ENCODE data around the gene SLC26A2.

SLC26A2 gene

DNA sequence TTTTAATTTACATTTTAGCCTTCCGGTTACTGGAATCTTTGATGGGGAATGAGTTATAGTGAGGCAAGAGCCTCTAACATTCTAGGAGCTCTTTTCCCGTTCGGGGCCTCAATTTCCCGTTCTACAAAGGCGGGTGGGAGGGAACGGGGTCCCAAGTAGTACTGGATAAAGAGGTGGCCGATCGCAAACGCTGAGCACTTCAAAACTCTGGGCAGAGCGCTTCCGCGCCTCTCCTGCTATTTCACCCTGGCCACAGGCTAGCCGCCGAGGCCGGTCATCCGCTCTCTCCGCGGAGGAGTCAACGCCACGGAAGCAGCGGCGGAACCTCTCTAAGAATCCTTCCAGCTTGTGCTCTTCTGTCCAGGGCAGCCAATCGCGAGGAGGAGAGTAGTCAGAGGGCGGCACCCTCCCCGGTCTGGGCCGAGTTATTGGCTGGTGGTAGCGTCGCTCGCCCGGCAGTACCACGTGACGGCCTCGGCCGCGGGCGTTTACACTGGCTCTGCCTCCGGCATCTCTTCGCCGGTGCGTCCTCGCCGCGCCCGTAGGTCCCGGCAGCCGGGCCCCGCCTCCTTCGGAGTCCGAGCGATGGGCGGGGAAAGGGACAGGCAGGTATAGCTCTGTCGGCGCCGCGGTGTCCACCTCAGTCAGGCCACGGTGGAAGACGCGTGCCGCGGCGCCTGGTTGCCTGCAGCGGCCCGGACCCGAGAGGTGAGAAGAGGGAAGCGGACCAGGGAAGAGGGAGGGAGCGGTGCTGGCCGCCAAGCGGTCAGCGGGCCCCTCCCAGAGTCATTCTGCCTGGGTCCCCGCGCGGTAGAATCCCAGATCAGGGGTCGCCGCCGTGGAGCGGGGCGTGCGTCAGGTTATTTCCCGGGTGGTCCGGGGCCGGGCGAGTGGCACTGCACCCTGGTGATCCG lies at the start of gene SLC26A2:
TSS of gene SLC26A2 (plus strand) at position 487 of the 914 bp plus-strand sequence. CDS start 16,895 bp downstream, outside the sequence.
- DNase-seq (ENCODE audit: low spot score), result peak; percentile 86

DNA sequence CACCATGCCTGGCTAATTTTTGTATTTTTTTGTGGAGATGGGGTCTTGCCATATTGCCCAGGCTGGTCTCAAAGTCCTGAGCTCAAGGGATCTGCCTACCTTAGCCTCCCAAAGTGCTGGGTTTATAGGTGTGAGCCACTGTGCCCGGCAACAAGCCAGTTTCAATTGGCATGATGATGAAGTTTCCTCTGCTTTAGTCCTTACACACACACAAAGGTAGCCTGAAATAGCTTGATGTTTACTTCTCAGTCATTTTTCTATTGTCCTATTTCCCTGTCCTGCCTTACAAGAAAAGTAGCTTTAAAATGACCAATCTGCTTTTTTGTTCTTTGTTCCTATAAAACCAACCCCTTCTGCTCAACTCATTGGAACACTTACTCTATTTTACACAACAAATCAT lies 49.5 kb upstream of the SLC26A2 start:
- no peak for DNase-seq (ENCODE audit: low spot score)

DNA sequence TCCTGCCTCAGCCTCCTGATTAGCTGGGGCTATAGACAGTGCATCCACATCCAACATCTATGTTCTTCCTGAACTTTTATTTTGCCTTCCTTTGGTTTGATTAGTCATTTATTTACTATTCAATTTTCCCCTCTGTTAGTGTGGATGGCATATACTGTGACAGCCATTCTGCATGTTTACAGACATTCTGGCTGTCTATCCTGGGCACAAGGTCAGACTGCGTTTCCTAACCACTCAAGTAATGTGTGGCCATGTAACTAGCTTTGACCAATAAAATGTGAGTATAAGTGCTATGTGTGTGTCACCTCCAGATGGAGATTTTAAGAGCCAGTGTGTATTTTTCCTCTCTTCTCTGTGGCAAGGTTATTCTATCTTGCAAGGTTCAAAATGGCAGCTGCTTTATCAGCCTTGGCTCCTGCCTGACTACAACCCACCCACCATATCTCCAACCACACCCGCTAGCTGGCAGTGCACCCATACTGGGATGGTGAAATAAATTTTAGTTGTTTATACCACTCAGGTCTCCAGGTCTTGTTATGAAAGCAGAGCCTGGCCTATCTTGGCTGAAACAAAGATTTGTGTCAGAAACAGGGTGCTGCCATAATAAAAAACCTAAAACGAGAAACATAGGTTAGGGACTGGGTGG lies 48.2 kb upstream of the SLC26A2 start:
- DNase-seq (ENCODE audit: low spot score), result no peak

DNA sequence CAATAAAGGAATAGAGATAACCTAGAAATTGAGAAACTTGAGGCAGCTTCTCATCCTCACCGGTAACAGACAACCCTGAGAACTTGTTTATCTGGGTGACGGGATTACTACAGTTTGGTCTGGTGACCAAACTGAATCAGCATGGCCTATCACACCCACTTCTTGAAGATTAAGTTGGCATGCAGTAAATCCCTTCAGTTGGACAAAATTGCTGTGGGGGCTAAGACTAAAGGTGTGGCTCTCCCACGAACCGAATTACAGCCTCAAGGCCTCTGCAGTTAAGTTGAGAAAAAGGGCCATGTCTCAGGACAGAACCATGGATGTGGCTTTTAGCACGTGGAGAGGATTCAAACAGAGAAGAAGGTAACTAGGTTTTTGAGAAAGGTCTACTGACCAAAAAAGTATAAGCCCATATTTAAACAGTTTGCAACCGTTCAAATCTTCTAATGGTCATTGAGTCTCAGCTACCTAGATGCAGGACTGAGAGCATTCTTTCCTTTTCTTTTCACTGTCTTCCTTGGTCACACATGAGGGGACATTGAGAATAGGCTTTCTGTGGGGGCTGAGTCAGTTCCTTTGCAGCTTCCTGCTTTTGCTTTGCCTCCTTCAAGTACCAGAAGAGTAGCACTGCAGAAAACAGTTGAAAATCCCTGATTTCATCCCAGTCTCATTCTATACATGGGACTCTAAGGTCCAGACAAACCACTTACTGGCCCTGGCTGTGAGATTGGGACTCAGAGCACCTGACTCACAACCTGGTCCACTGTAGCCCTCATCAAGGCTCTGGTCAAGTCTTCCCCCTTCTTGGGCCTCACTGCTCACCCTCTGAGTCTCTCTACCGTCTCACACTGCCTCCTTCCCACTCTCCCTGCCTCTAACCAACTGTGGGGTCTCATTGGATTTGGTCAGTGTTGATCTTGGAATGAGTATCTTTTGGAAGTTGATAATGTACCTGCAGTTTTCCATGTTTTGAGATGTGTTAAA lies 46.8 kb upstream of the SLC26A2 start:
- DNase-seq (ENCODE audit: low spot score), result no peak

DNA sequence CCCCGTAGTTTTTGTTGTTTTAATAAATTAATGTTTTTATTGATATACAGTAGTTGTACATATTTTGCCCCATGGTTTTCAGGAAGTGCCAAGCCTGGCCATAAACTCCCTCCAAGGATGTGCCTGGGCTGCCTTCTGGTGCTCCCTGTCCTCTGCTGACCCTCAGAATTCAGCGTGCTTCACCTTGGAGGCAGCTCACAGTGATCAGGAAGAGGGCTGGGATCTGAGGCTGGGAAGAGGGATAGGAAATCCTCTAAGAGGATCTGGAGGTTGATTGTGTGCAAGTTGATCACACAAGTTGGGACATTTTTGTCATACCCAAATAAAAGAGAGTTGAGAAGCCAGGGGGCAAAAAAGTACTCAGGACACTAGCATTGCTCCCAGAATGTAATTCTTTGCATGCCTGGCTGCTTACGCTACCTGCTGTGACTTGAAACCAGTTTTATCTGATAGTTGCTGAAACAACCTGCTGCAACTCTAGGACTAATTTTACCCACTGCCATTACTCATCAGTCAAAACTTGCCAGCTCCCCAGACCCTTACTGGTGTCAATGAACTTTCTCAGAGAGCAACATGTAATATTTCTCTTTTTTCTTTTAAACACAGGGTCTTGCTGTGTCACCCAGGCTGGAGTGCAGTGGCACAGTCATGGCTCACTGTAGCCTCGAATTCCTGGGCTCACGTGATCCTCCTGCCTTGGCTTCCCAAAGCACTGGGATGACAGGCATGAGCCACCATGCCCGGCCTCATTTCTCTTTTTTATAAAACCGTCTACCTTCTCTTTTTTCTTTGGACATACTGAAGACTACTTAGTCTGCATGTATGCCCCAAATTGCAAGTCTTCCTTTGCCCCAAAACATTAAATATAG lies 44.9 kb upstream of the SLC26A2 start:
- DNase-seq (ENCODE audit: low spot score), result no peak

DNA sequence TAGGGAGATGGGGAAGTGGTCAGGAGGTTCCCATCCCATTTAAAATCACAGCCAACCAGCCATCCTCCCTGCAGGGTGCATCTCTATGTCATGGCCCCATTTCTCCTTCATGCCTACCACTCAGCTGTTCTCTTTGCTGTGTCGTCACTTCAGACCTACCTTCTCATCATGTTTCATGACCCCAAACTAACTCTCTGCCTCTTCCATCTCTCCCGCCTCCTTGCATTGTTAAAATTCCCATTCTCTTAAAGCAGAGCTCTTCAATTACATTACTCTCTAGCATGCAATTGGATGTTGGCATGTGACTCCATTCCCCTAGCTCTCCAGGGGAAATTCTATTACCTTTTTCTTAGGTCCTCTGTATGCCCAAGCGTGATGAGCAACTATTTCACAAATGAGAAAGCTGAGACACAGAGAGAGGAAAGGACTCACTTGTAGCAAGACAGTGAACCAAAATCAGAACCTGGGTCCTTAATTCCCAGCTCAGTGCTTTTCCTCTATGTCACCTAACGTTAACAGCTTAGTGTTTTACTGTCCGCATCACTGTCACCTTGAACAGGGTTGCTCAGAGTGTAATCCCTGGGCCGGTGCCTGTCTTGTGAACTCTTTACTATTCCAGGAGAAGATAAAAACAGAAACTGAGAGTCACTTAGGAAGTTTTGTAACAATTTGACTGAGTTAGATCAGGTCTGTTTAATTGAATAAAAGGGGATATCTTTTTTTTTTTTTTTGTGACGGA lies 44.1 kb upstream of the SLC26A2 start:
- no peak for DNase-seq (ENCODE audit: low spot score)

DNA sequence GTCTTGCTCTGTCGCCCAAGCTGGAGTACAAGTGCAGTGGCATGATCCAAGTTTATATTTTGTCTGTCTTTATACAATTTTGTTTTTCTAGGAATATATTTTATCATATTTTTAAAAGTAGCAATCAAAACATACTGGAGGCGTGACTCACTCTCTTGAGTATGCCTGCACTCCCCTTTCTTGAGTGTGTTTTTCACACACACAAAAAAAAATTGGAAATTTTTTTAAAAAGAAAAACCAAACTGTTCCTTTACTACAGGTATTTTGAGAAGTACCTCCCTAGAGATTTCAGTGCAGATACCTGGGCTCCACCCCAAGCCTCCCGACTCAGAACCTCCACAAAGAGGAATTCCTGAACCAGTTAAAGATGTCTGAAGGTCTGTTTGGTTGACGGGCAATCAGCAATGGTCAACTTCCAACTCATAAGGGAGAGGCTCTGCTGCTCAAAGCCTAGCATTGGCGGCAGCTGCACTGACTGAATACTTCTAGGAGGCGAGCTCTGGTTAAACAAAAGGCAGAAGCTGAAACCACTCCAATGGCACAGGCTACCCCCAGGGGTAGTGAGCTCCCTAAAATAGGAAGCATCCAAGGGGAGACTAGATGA lies 43.4 kb upstream of the SLC26A2 start:
- DNase-seq (ENCODE audit: low spot score), result no peak

DNA sequence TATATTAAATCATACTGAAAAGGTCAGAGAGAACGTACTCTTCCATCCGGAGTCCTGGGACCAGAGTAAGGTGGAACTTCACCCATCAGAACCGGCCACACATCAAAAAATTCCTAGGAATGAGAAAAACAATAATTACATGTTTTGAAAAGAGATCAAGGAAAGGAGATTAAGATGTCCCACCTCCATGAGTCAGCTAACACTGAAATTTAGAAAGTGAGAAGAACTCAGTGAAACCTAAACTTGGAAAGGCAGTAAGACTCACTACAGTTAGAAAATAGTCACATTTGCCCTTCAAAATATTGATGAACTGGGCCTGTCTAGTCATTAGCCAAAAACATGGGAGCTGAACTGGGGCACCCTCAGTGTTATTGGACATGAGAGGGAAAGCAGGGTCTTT lies 39.0 kb upstream of the SLC26A2 start:
- DNase-seq (ENCODE audit: low spot score), result no peak

DNA sequence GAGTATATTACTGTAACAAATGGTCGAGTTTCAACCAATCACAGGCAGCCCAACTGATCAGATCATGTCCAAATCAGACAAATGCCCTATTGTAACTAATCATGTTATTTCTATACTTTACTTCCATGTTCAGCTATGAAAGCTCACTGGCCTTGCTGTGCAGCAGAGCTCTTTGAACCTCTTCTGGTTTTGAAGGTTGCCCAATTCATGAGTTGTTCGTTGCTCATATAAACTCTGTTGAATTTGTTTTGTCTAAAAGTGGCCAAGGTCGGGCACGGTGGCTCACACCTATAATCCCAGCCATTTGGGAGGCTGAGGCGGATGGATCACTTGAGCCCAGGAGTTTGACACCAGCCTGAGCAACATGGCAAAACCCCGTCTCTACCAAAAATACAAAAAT lies 37.6 kb upstream of the SLC26A2 start:
- no peak for DNase-seq (ENCODE audit: low spot score)

DNA sequence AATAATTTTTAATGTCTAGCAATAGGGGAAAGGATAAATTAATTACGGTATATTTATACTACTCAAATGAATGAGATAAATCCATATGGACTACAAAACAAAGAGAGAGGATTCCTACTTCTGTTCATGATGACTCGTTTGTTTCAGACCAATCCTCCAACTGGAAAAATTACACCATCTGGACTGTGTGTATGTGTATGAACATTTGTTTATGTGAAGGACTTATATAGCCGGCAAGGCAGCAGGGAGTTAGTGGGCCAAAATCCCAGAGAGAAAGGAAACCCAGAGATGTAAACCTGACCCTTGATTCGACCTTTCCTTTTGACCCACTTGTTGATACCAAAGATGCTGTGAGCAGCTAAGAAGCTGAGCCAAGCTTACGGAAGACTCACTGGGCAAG lies 36.1 kb upstream of the SLC26A2 start:
- no peak for DNase-seq (ENCODE audit: low spot score)

DNA sequence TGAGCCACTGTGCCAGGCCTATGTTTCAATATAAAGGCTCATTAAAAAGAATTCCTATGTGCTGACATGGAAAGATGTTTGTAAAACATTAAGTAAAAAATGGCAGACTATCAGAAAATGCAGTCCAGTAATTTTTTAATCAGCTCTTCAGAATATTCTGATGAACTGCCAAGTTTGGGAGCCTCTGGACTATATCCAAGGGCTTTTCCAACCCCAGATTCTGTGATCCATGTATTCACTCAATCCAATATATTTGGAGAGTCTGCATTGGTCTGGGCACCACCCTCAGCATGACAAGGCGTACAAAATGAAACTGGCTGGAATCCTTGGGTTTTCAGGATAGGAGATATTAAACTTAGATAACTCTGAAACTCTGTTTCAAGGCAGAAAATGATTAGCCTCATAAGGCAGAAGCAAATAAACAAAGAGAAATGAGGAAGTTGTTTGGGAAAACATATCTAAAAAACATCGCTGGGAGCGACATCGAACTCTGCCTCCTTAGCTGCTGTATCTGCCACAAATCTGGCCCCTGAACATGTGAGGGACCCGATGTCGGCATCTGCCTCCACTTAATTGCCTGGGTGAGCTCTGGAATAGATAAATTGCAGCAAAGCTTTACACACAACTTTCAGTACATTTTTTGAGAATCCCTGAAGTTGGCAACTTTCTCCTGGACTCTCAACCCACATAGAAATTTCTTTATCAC lies 30.4 kb upstream of the SLC26A2 start:
- DNase-seq (ENCODE audit: low spot score), result no peak

DNA sequence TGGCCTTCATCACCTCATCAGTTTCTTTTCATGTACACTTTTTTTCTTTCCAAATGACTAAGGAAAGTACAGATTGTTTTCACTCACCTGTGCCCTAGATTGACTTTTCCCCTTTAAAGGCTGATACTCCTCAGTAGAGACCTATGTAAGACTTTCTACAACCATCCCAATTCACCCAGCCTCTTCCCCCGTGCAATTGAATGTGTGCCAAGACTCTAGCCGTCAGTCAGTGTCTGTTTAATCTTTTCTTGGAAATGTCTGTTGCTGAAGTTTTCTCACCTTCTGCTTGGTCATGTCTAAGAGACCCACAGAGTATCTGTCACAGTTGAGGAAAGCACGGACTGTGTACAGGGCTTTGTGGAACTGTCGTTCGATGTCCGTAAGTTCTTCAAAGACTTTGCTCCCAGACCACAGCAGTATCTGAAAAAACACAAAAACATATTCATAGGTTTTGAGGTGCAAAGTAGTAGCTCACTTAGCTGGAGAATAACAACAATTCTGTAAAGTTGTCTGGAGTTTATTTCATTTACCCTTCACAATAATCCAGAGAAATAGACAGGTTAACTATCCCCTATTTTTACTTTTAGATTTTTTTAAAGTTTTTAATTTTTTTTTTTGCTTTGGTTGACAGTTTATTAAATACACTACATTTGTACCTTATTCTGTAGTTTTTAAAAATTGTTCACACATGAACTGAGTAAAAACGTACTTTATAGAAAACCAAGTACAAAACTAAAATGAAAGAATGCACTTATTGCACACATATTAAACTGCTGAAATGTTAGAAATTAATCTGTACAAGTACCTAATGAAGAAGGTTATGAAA lies 29.6 kb upstream of the SLC26A2 start:
- DNase-seq (ENCODE audit: low spot score), result no peak

DNA sequence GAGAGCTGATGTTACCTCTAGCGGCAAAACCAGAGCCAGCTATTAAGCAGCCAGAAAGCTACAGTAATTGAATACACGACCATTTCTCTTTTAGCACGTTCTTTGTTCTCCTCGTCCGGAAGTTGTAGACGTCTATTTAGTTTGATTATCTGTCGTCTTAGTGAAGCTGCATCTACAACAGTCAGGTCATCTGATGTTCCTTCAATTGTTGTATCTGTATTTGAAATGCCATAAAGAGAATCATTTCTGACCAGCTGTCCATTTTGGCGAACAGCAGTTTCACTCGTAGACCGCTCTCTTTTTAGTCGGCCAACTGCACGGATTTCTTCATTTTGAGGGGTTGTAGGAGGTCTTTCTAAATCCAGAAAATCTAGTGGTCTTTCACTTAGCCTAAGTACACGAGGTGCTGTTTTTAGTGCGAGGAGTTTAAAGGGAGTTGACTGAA lies 28.5 kb upstream of the SLC26A2 start:
- DNase-seq (ENCODE audit: low spot score), result no peak

DNA sequence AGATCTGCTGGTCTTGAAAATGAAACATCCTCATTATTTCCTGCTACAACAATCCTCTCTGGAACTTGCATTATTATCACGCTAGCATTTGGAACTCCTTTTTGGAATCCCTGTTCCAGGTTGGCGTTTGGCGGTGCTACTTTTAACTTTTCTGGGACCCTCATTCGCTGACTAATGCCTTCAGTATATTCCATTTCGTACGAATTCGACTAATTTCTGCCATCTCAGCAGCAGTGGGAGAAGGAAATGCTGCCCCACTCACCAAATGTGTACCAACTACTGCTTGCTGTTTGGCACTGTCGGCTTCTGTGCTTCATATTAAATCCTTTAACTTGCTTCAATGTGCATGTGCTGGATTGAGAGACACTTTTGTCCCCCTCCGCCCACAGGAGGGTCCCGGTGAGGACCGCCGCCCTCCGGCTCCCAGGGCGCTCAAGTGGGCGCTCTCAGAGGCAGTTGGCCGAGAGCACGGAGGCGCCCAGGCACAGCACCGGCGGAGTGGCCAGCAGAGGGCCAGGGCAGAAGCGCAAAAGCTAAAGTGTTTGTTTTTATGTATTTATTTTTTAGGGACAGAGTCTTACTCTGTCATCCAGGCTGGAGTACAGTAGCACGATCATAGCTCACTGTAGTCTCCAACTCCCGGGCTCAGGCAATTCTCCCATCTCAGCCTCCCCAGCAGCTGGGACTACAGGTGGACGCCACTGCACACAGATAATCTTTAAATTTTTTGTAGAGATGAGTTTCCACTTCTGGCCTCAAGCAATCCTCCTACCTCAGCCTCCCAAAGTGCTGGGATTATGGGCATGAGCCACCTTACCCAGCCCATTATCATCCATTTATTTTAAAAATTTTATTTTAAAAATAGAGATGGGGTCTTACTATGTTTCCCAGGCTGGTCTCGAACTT lies 27.9 kb upstream of the SLC26A2 start:
- DNase-seq (ENCODE audit: low spot score), result peak; percentile 45

DNA sequence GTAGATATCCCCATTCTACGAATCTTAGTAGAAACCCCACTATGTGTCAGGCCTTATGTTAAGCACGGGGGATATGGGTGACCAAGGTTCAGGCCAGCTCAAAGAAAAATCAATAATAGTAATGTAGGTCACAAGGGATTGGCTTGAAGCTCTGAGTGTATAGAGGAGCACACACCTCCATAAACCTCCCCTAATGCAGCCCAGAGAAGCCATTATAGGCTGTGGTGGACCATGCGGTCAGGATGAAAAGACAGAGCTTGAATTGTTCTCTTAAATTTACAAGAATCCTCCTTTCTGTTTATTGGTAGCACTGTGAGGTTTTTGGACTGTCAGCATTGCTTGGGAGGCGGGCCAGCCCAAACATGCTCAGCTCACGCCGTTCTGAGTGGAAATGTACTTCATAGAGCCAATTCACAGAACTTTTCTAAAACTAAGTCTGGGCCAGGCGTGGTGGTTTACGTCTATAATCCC lies 25.1 kb upstream of the SLC26A2 start:
- no peak for DNase-seq (ENCODE audit: low spot score)

DNA sequence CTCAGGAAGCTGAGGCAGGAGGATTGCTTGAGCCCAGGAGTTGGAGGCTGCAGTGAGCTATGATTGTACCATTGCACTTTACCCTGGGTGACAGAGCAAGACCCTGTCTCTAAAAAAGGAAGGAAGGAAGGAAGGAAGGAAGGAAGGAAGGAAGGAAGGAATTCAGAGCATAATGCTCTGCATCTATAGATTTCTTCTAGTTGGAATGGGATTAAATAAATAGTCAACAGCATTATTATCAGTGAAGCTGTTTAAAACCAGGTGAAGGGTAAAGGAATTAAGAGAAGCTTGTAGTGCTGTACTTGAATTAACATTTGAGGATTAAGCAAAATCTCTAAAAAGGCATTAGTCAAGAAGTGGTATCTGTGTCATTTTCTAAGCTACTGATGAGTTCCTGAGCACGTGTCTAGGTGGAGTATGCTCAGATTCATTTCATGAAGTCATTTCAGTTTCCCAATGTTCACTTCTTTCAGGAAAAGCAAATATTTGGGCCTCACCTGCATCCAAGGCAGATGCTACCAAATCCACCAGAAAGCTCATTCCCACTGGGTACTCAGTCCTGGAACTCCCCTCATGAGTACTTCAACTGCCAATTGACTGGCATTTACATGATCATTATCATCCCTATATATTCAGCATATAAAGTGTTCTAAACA lies 24.4 kb upstream of the SLC26A2 start:
- no peak for DNase-seq (ENCODE audit: low spot score)

DNA sequence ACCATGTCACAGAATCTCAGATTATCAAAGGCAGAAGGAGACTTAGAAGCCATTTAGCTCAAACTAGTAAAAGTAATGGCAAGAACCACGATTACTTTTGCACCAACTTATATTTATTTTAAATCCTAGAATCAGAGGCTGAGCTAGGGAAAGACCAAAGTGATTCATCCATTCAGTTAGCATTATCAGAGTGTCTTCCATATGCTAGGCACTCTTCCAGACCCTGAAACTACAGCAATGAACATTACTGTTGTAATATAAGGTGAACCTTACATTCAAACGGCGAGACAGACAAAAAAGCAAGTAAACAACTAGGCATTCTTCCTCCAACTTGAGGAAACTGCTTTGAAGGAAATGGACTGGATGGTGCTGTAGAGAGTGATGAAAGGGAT lies 23.9 kb upstream of the SLC26A2 start:
- no peak for DNase-seq (ENCODE audit: low spot score)

All from HuH-7.5 (cell line).